ENCODE measurements around the gene PRPF19.
"Not testable (repeated sequence)": the region's sequence is repeated elsewhere in the genome, so short reads cannot be mapped to it uniquely, and the experiment has no call there.

GRCh38 chr11:60909680-60910280 lies 3.4 kb upstream of the PRPF19 start:
- not testable (repeated sequence) for TF ChIP-seq CTCF, POLR2A (IDR thresholded peaks at IDR 0.05)
